GM04504 (cell line): ENCODE measurements around the gene PPIH.
"Not testable (repeated sequence)": the region's sequence is repeated elsewhere in the genome, so short reads cannot be mapped to it uniquely, and the experiment has no call there.

Experiments used
- DNase-seq: peaks from one replicate; pipeline ENCODE4 v3.0.0-alpha.2; 2012; ENCODE audit warnings: low read depth

PPIH gene

DNA sequence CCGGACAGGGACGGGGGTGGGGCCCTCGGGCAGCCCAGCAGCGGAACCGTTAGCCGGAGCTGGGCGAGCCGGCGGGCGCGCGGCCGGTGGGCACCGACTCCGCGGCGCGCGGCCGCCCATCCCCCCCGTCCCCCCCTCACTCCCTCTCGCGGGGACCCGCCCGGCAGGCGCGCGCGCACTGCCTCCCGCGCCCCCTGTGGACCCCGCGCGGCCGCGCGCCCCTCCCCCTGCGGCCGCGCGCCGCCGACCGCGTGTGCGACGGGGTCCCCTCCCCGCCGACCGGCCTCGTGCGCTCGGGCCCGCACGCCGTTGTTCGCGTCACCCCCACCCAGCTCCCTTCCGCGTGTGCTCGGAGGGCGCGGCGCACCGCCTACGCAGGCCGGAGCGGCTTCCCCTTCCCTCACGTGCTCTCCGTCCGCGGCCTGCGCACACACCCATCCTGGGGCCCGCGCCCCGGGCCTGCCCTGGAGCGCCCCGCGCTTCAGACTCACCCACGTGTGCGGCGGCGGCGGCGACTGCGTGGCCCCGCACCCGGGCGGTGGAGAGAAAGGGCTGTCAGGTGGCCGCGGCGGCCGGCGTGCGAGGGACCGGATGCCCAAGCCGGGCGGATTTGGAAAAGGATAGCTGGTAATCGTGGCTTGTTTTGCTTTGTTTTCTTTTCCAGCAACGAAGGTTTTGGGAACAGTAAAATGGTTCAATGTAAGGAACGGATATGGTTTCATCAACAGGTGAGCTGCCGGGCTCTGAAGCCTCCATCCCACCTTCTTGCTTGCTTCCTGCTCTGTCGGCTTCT, 24.7 kb downstream of the PPIH start:
- DNase-seq: no peak

DNA sequence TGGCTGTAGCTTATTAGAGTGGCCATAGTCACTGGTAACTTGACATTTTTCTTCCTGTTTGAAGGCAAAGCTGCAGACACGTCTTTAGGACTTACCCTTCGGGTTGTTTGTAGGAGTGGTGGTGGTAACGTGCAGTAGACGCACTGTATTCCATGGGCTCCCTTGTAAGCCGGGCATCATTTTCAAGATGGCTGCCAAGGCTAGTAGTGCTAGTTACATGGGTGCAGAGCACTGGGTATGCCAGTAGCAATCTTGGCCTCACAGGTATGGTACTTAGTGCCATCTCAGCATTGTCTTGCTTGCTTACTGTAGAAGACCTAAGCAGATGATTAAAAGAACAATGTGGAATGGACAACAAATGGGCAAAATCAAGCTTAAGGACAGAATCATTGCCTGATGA, 25.9 kb downstream of the PPIH start:
- DNase-seq: no peak

DNA sequence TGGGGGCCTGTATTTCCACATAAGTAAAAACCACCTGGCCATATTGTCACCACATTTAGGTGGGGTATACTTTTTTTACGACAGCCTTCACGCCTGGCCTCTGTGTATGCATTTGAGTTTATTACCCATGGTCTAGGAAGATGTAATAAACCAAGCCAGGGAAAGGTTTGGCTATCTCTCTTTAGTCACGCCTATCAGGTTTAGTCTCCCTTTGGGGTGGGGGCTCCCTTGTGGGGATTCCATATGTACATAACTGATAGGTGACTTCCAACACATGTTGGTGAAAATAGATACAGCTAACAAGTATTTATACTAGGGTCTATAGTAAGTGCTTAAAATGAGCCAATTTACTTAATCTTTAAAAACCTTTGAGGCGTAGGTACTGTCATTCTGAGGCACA, 28.2 kb downstream of the PPIH start:
- DNase-seq: no peak

DNA sequence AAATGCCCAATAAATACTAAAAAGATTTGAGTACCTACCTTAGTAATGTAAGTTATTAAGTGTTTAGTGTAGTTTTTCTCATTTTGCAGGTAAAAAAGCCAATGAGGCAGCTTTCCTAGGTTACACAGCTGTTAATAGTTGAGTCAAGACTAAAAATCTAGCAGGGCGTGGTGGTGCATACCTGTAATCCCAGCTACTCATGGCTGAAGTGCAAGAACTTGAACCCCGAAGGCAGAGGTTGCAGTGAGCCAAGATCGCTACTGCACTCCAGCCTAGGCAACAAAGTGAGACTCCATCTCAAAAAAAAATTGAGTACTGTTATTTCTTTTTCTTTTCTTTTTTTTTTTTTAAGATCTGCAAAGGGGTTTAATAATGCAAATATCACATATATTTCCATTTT, 31.7 kb downstream of the PPIH start:
- DNase-seq: no peak

DNA sequence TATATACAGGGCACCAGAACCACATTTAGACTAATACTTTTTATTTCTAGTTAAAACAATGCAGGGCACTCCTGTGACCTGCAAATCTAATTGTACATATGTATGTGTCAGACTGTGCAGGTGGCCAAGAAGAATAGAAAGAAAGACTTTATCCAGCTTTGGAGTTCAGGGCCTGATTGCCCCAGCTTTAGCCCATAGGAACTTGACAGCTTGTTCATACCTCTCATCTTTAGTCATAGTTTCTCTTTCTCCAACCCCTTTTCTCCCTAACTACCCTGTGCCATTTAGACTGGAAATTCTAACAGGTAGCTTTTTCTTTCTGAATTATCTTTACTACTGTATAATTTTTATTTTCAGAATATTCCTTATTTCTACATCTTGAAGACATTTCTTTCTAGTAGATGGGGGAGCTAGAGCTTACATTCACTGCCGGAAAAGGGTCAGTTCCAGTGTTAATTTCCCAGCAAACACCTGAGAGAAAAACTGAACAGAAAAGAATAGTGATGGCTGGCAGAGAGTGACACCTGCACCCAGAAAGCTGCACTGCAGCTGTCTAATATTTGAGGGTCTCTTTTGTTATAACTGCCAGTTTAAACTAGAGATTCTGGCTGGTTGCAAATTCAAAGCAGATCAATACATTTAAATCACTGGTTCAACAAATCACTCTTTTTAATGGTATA, 32.4 kb downstream of the PPIH start:
- no peak for DNase-seq

DNA sequence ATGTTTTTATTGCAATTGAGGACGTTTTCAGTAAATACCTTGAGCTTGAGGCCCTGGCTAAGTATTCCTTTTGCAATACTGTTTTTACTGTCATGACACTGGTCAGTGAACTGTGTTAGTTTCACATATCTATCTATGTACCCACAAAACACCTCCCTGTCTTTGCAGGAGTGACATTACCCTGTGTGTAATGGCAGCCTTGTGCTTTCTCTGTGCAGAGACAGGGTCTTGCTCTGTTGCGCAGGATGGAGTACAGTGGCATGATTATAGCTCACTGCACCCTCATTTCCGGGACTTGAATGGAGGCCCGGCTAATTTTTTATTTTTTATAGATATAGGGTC, 32.9 kb downstream of the PPIH start:
- no peak for DNase-seq

DNA sequence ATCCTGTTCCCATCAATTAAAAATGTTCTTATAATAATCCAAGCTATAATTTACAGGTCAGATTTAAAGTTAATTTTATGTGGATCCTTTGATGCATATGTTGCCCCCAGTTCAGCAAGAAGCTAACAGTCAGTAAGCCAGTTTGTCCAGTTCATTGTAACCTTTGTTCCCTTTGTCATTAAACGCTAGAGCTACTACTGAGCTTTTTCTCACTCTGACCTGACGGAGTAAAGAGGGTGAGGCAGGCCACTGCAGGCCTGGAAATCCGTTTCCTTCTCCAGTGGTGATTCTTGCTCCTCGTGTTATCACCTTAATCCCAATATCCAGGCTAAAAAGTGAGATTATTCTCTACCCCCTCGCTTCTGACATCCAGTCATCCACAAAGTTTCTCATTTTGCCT, 34.2 kb downstream of the PPIH start:
- DNase-seq: no peak

DNA sequence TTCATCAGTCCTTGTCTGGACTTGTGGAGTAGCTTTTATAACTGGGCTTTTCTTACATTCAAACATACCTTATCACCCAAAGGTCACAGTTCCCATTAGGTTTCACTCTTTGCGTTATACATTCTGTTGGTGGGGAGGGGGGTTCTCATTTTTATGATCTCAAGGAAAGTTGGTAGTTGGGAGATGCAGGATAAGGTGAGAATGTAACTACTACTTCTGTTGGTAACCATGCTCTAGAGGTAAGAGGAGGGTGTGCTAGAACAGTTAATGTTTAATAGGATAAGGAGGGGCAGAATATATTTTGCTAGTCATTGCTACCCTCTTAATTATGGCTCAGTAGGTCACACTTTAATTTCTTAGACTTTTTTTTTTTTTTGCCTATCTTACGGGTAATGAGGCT, 34.7 kb downstream of the PPIH start:
- no peak for DNase-seq

DNA sequence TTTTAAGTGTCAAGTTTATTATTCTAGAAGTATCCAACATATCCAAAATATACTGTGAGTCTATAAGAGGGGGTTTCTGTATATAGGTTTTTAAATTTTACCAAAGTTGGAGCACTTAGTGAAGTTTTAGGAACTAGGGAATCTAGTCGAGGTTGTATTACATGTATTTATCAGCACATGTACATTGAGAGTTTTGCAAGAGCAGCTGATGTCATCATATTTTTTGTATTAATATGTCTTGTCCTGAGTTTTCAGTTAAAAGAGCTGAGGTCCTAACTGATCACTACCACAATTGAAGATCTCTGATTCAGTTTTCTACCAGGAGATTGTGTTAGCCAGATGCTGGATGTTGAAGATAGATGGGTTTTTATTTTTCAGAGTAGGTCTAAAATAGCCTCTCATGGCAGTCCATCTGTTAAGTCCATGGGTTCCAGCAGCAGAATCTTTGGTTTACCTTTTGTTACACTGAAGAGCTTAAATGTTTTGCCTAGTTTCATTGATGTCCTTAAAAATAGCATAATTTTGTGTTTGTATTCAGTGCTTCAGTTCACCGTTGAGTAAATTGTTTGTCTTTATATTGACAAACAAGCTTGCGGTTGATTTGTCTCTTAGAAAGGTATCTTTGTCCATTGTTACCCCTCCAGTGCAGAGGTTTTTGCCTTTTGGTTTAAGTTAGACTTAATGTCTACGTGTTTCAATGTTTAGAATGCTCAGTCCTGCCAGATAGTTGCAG, 40.0 kb downstream of the PPIH start:
- DNase-seq: no peak

DNA sequence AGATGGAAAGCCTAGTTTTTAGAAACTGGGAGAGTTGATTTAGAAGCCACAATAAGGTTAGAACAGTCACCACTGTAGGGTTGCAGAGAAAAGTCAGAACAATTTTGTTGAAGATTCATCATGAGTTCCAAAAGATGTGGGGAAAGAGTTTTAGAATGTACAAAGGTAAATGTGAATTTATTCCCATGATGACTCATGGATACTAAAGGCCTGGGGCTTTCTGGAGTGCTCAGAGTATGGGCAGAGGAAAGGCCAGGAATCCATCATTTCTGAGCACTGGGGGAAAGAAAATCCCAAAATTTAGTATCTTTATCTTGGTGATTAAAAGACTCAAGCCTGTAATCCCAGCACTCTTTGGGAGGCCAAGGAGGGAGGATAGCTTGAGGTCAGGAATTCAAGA, 41.8 kb downstream of the PPIH start:
- DNase-seq: no peak

DNA sequence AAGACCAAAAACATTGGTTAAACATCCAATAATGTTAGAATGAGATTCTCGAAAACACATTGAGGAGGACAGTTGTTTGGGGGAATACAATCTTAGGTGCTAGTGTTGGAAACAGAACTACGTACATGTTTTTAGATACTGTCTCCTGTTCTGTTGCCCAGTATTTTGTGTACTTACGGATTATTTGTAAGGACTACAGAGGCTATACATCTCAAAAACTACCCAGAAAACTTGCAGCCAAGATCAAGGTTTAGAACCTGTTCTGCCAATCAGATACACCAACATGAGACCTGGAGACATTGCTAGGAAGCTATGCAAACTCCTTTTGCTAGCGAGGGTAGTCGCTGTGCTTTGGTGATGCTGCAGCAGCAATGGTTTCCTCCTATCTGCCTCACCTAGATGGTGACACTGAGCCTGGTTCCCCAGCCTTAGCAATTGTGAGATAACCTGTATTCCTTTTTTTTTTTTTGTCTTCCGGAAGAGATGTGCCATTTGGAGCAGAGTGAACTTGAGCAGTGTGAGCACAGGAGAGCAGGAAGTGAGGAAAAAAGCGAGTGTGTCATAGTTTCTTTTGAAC, 45.8 kb downstream of the PPIH start:
- no peak for DNase-seq

DNA sequence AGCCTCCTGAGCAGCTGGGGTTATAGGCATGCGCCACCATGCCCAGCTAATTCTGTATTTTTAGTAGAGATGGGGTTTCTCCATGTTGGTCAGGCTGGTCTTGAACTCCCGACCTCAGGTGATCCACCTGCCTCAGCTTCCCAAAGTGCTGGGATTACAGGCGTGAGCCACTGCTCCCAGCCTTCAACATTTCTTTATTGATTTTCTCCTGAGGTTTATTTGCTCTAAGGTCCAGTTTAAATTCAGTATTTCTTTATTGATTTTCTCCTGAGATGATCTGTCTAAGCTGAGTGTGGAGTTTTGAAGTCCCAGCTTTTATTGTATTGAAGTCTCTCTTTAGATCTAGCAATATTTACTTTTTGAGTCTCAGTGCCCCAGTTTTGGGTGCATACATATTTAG, 54.6 kb downstream of the PPIH start:
- DNase-seq: not testable (repeated sequence)

DNA sequence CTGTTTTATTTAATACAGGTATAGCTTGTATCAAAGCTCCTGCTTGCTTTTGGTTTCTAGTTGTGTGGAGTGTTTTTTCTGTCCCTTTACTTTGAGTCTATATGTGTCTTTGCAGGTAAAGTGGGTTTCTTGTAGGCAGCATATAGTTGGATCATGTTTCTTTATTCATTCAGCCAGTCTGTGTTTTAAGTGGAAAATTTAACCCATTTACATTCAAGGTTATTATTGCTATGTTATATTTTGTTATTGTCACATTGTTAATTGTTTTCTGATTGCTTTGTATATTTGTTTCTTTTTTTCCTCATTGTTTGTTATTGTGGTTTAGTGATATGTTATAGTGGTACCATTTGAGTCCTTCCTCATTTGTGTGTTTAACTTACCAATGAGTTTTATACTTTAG, 55.1 kb downstream of the PPIH start:
- no peak for DNase-seq

DNA sequence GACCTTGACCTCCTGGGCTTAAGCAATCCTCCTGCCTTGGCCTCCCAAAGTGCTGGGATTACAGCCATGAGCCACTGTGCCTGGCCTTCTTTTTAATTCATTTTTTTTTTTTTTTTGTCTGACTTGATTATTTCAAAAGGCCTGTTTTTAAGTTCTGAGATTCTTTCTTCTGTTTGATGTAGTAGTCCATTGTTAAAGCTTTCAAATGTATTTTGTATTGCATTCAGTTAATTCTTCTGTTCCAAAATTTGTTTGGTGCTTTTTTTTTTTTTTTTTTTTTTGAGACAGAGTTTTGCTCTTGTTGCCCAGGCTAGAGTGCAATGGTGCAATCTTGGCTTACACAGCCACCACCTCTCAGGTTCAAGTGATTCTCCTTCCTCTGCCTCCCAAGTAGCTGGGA, 56.2 kb downstream of the PPIH start:
- not testable (repeated sequence) for DNase-seq

DNA sequence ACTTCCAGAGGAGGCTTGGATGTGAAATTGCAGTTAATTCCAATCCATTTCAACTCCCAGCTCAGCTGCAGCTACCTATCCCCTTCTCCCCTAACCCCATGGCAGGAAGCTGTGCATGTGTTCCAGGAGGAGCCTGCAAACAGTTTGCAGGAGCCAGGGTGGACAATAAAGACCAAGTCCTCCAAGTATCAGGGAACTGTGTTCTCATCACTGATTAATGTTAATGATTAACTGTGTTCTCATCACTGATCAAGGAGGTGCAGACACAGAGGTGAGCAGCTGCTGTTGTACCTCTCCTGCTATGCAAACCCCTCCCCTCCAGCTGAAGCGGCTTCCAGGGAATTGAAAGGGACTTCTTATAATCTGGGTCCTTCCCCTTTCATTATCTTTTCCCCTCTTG, 62.6 kb downstream of the PPIH start:
- DNase-seq: no peak

DNA sequence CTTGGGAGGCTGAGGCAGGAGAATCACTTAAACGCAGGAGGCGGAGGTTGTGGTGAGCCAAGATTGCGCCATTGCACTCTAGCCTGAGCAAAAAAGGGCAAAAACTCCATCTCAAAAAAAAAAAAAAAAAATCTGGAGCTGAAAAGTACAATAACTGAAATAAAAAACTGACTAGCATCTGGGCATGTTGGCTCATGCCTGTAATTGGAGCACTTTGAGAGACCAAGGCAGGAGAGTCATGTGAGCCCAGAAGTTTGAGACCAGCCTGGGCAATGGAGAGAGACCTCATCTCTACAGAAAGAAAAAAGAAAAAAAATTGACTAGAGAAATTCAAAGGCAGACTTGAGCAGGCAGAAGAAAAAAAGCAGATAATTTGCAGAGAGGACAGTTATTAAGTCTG, 63.7 kb downstream of the PPIH start:
- DNase-seq: no peak

DNA sequence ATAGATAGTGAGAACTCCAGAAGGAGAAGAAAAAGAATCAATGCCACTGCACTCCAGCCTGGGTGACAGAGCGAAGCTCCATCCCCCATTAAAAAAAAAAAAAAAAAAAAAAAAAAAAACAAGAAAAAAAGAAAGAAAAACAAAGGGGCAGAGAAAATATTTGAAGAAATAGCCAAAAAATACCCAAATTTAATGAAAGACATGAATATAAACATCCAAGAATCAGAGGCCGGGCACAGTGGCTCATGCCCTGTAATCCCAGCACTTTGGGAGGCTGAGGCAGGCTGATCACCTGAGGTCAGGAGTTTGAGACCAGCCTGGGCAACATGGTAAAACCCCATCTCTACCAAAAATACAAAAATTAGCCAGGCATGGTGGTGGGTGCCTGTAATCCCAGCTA, 64.2 kb downstream of the PPIH start:
- not testable (repeated sequence) for DNase-seq

DNA sequence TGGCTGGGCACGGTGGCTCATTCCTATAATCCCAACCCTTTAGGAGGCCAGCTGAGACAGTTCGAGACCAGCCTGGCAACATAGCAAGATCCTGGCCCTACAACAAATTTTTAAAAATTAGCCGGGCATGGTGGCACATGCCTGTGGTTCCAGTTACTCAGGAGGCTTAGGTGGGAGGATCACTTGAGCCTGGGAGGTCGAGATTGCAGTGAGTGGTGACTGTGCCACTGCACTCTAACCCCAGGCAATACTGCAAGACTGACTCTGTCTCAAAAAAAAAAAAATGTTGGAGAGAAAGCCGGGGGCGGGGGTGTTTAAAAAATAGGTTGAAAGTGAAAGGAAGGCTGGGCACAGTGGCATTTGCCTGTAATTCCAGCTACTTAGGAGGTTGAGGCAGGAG, 65.3 kb downstream of the PPIH start:
- DNase-seq: no peak

DNA sequence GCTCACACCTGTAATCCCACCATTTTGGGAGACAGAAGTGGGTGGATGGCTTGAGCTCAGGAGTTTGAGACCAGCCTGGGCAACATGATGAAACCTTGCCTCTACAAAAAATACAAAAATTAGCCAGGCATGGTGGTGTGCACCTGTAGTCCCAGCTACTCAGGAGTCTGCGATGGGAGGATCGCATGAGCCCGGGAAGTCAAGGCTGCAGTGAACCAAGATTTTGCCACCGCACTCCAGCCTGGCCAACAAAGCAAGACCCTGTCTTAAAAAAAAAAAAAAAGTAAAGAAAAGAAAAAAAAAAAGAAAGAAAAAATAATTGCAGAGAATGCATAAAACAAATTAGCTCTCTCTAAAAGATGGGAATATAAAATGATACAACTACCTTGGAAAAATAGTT, 67.6 kb downstream of the PPIH start:
- DNase-seq: not testable (repeated sequence)
